IMR-90 (cell line): ENCODE results near the gene PCNX4. TPM values are rescaled to one million over a fixed set of nuclear protein-coding genes. Genes with fewer than 3 reads are reported as not detected.

Experiments used
- ATAC-seq: fragments of 200-7000 bp; cut with Tn5 transposase; 2 replicates; pipeline ENCODE4 v1.9.1; 2020; ENCODE audit warnings: low read depth, mild to moderate bottlenecking, moderate library complexity
- BruUV-seq: library from RNA; stranded (reverse); fragments of 400-500 nt; replicated peaks from 2 replicates; lab custom pipeline; 2021; lab: Mats Ljungman, UMichigan
- CTCF ChIA-PET: fragments of 300-600 bp; formaldehyde crosslinking; extraction: SDS; loops from one replicate; lab custom pipeline; 2021; ENCODE audit warnings: antibody characterized with exemption; lab: Yijun Ruan, JAX
- POLR2A ChIA-PET: fragments of 300-600 bp; sonication (Branson Sonifier 250); formaldehyde crosslinking; loops from one replicate; lab custom pipeline; 2022; ENCODE audit warnings: antibody characterized with exemption; ENCODE audit not compliant: unreplicated experiment; lab: Charles Lee
- DNase-seq: peaks from one replicate; pipeline ENCODE4 v3.0.0; 2013
- H2AFZ ChIP-seq: replicated peaks from 2 replicates; pipeline ENCODE3; 2013; ENCODE audit warnings: low read length, mild to moderate bottlenecking; ENCODE audit not compliant: poor library complexity
- H2AK5ac ChIP-seq: 2 replicates; pipeline ENCODE4 v1.6.1; 2013; ENCODE audit warnings: low read depth, low read length, inconsistent platforms
- H2AK9ac ChIP-seq: replicated peaks from 2 replicates; pipeline ENCODE3; 2013; ENCODE audit warnings: mild to moderate bottlenecking, low read depth, low read length, moderate library complexity; ENCODE audit not compliant: poor library complexity
- H2BK120ac ChIP-seq: 2 replicates; pipeline ENCODE4 v1.6.1; 2013; ENCODE audit warnings: low read depth, low read length, inconsistent platforms
- H2BK15ac ChIP-seq: 3 replicates; pipeline ENCODE4 v1.6.1; 2013; ENCODE audit warnings: low read depth, low read length, inconsistent platforms
- H2BK20ac ChIP-seq: 2 replicates; pipeline ENCODE4 v1.6.1; 2013; ENCODE audit warnings: low read depth, mild to moderate bottlenecking, inconsistent platforms, low read length, moderate library complexity
- H2BK5ac ChIP-seq: 2 replicates; pipeline ENCODE4 v1.6.1; 2013; ENCODE audit warnings: mild to moderate bottlenecking, low read depth, low read length, inconsistent platforms; ENCODE audit not compliant: poor library complexity, severe bottlenecking
- H3K14ac ChIP-seq: replicated peaks from 2 replicates; pipeline ENCODE4 v1.6.1; 2013; ENCODE audit warnings: low read depth, low read length, inconsistent platforms
- H3K18ac ChIP-seq: 2 replicates; pipeline ENCODE4 v1.6.1; 2013; ENCODE audit warnings: low read depth, low read length, control low read depth
- H3K23ac ChIP-seq: 2 replicates; pipeline ENCODE4 v1.6.1; 2013; ENCODE audit warnings: low read depth, low read length, inconsistent platforms
- H3K27ac ChIP-seq: 2 replicates; pipeline ENCODE4 v1.5.1; 2013; ENCODE audit warnings: mild to moderate bottlenecking, control low read depth, low read length; ENCODE audit not compliant: insufficient read depth
- H3K27me3 ChIP-seq: 2 replicates; pipeline ENCODE4 v1.6.1; 2013; ENCODE audit warnings: low read length; ENCODE audit not compliant: control insufficient read depth, insufficient read depth
- H3K36me3 ChIP-seq: 2 replicates; pipeline ENCODE4 v1.6.1; 2013; ENCODE audit warnings: low read length, mixed read lengths; ENCODE audit not compliant: control insufficient read depth, insufficient read depth
- H3K4ac ChIP-seq: 2 replicates; pipeline ENCODE4 v1.6.1; 2013; ENCODE audit warnings: low read depth, low read length, inconsistent platforms
- H3K4me1 ChIP-seq: 2 replicates; pipeline ENCODE4 v1.6.1; 2013; ENCODE audit warnings: low read length, mixed read lengths; ENCODE audit not compliant: control insufficient read depth, insufficient read depth
- H3K4me2 ChIP-seq: 2 replicates; pipeline ENCODE4 v1.6.1; 2013; ENCODE audit warnings: low read depth, mild to moderate bottlenecking, control low read depth, low read length, moderate library complexity
- H3K4me3 ChIP-seq: 2 replicates; pipeline ENCODE4 v1.5.1; 2013; ENCODE audit warnings: low read depth, mild to moderate bottlenecking, control low read depth, low read length, moderate library complexity; ENCODE audit not compliant: insufficient read depth
- H3K56ac ChIP-seq: 2 replicates; pipeline ENCODE4 v1.6.1; 2013; ENCODE audit warnings: low read length, inconsistent platforms; ENCODE audit not compliant: insufficient read depth; ENCODE audit errors: extremely low read depth
- H3K79me1 ChIP-seq, 2 experiments: 2 replicates each; pipeline ENCODE4 v1.6.1; 2013; ENCODE audit warnings: low read length in 2 of 2, inconsistent platforms in 1 of 2, low read depth in 1 of 2
- H3K9ac ChIP-seq: 2 replicates; pipeline ENCODE4 v1.6.1; 2013; ENCODE audit warnings: low read depth, low read length, control low read depth
- H3K9me1 ChIP-seq: 2 replicates; pipeline ENCODE4 v1.6.1; 2013; ENCODE audit warnings: low read length, inconsistent platforms; ENCODE audit not compliant: insufficient read depth
- H3K9me3 ChIP-seq: 2 replicates; pipeline ENCODE4 v1.6.1; 2013; ENCODE audit warnings: low read length; ENCODE audit not compliant: control insufficient read depth, insufficient read depth
- H4K20me1 ChIP-seq: 2 replicates; pipeline ENCODE4 v1.6.1; 2013; ENCODE audit warnings: low read length, inconsistent platforms; ENCODE audit not compliant: insufficient read depth
- H4K5ac ChIP-seq: 2 replicates; pipeline ENCODE4 v1.6.1; 2013; ENCODE audit warnings: mild to moderate bottlenecking, low read depth, low read length, control low read depth
- H4K8ac ChIP-seq, 2 experiments: 2 replicates each; pipeline ENCODE4 v1.6.1; 2013; ENCODE audit warnings: low read depth in 2 of 2, low read length in 2 of 2, control low read depth in 1 of 2, inconsistent platforms in 1 of 2
- H4K91ac ChIP-seq: 2 replicates; pipeline ENCODE4 v1.6.1; 2013; ENCODE audit warnings: low read depth, low read length, inconsistent platforms; ENCODE audit not compliant: insufficient read depth
- BHLHE40 ChIP-seq: fragments of 150-350 bp; IDR thresholded peaks from 2 replicates; pipeline ENCODE4 v1.6.1; 2016; ENCODE audit warnings: mild to moderate bottlenecking, low read depth, low read length
- CEBPB ChIP-seq: IDR thresholded peaks from 2 replicates; pipeline ENCODE4 v1.6.1; 2012; ENCODE audit warnings: low read depth, low read length, improper control_type of control experiment
- CHD1 ChIP-seq: IDR thresholded peaks from 2 replicates; pipeline ENCODE4 v1.6.1; 2012; ENCODE audit warnings: low read depth, low read length, improper control_type of control experiment
- CTCF ChIP-seq: conservative IDR thresholded peaks from 2 replicates; pipeline ENCODE4 v1.5.1; 2012; ENCODE audit warnings: mild to moderate bottlenecking, low read depth, low read length, improper control_type of control experiment
- MAZ ChIP-seq: IDR thresholded peaks from 2 replicates; pipeline ENCODE4 v1.6.1; 2012; ENCODE audit warnings: low read depth, mild to moderate bottlenecking, low read length, improper control_type of control experiment, moderate library complexity, borderline replicate concordance
- MXI1 ChIP-seq: IDR thresholded peaks from 2 replicates; pipeline ENCODE4 v1.6.1; 2012; ENCODE audit warnings: low read depth, mild to moderate bottlenecking, low read length, moderate library complexity, borderline replicate concordance
- NFE2L2 ChIP-seq: fragments of 150-350 bp; IDR thresholded peaks from 2 replicates; pipeline ENCODE4 v1.6.1; 2016; ENCODE audit warnings: low read depth, mild to moderate bottlenecking, low read length
- RFX5 ChIP-seq: IDR thresholded peaks from 2 replicates; pipeline ENCODE4 v1.8.0; 2012; ENCODE audit warnings: low read depth, mild to moderate bottlenecking, low read length, moderate library complexity
- SMC3 ChIP-seq: fragments of 150-350 bp; IDR thresholded peaks from 2 replicates; pipeline ENCODE4 v1.6.1; 2016; ENCODE audit warnings: low read depth, mild to moderate bottlenecking, antibody characterized with exemption, low read length, moderate library complexity
- dilution Hi-C: fragments of 300-500 bp; cut with HindIII; formaldehyde crosslinking; loops from one replicate; pipeline ENCODE4 v1.14.3; 2018; ENCODE audit warnings: low sequenced_read_pairs; ENCODE audit not compliant: unreplicated experiment
- in situ Hi-C: fragments of 300-500 bp; cut with MboI; formaldehyde crosslinking; loops from 3 replicates; pipeline ENCODE4 v1.14.3; 2019; ENCODE audit warnings: low sequenced_read_pairs, inconsistent platforms, mixed read lengths
- intact Hi-C: fragments of 100-400 bp; cut with micrococcal nuclease; formaldehyde crosslinking; loops from 2 replicates; pipeline ENCODE4 v1.10.0; 2022
- polyA plus RNA-seq, 3 experiments: library from polyadenylated mRNA; depleted of rRNA; stranded (reverse); fragments of >200 nt; gene quantifications; 2 replicates each; pipeline ENCODE4 v1.2.3, GENCODE V29; 2012; ENCODE audit warnings: low replicate concordance in 1 of 3
- total RNA-seq: library from RNA; depleted of rRNA; stranded (reverse); fragments of >200 nt; gene quantifications from 2 replicates; pipeline ENCODE4 v1.2.3, GENCODE V29; 2012

PCNX4 gene
- total and polyA plus RNA-seq, 2 of the 4 experiments (the other 2 are of a cell fraction) = 55.4 to 128 TPM

GRCh38 chr14:60085085-60085484, 6.6 kb upstream of the PCNX4 start:
- Histone ChIP-seq H3K56ac (no peak overlapping the region), H3K4me2 (no peak overlapping the region), H3K36me3 (no peaks in the 10 kb centered on the region), H3K14ac (no peak overlapping the region), H3K23ac (no peak overlapping the region), H3K9me1 (no peaks in the 10 kb centered on the region), H2AFZ (no peak overlapping the region), H2AK9ac (no peak overlapping the region), H3K4me3 (no peak overlapping the region), H2BK120ac (no peak overlapping the region), H3K9me3 (no peaks in the 10 kb centered on the region), H2BK15ac (no peak overlapping the region), H3K27me3 (no peaks in the 10 kb centered on the region), H3K4ac (no peak overlapping the region), H4K20me1 (no peaks in the 10 kb centered on the region), H4K5ac (no peak overlapping the region), H4K91ac (no peak overlapping the region), H4K8ac (no peak overlapping the region), H2BK20ac (no peak overlapping the region), H2BK5ac (no peak overlapping the region), H3K9ac (no peak overlapping the region), H3K18ac (no peak overlapping the region), H3K79me1 (no peaks in the 10 kb centered on the region), H3K4me1 (no peaks in the 10 kb centered on the region), H2AK5ac (no peak overlapping the region), H3K27ac (no peak overlapping the region)
- in situ Hi-C loops (loop anchor here (25.0 kb wide), 1 partner anchor 598 kb away; the partner anchor contains the start of genes JKAMP and L3HYPDH), intact Hi-C loops (no loop called here), dilution Hi-C loops (no loop called here)
- ChIA-PET POLR2A (no interaction called here), CTCF (interaction anchor here (1.6 kb wide), 1 partner anchor 81 kb away, joined by 5 read pairs; no protein-coding TSS in a partner anchor)
- ATAC-seq (no peak), DNase-seq (peak; percentile 19)
- no peak for TF ChIP-seq SMC3
- no peak for TF ChIP-seq RFX5
- TF ChIP-seq CTCF = no peak
- peak; percentile 65 for TF ChIP-seq CEBPB
- no peak for TF ChIP-seq MXI1
- TF ChIP-seq NFE2L2 = no peak
- no peak for TF ChIP-seq MAZ
- TF ChIP-seq CHD1 = no peak
- TF ChIP-seq BHLHE40 = no peak
- no TSS peak for BruUV-seq
